Loucy (cell line): ENCODE results near the gene COL2A1.

Source experiments
- H2AFZ ChIP-seq: fragments of 200-600 bp; sonication (generic); 2 replicates; pipeline ENCODE4 v1.6.0; 2016; ENCODE audit warnings: antibody characterized with exemption, mild to moderate bottlenecking, low read length, moderate library complexity
- H3F3A ChIP-seq: fragments of 200-600 bp; 2 replicates; pipeline ENCODE4 v1.6.0; 2016; ENCODE audit warnings: antibody characterized with exemption, low read depth, mild to moderate bottlenecking
- H3K27me3 ChIP-seq: fragments of 200-600 bp; sonication (generic); 2 replicates; pipeline ENCODE4 v1.6.1; 2014; ENCODE audit warnings: low read length, mild to moderate bottlenecking; ENCODE audit not compliant: insufficient read depth, poor library complexity, severe bottlenecking
- H3K36me3 ChIP-seq: fragments of 200-600 bp; sonication (generic); 2 replicates; pipeline ENCODE4 v1.6.1; 2016; ENCODE audit warnings: low read length; ENCODE audit not compliant: insufficient read depth
- H3K4me1 ChIP-seq: fragments of 200-600 bp; sonication (generic); 2 replicates; pipeline ENCODE4 v1.5.1; 2014; ENCODE audit warnings: low read length, mild to moderate bottlenecking; ENCODE audit not compliant: insufficient read depth, poor library complexity, severe bottlenecking
- H3K4me2 ChIP-seq: fragments of 200-600 bp; sonication (generic); 2 replicates; pipeline ENCODE4 v1.6.0; 2014; ENCODE audit warnings: antibody characterized with exemption, low read length, low read depth, mild to moderate bottlenecking; ENCODE audit not compliant: poor library complexity, severe bottlenecking
- H3K4me3 ChIP-seq: fragments of 200-600 bp; sonication (generic); 2 replicates; pipeline ENCODE4 v1.5.1; 2014; ENCODE audit warnings: low read length, mild to moderate bottlenecking, mixed read lengths; ENCODE audit not compliant: poor library complexity, severe bottlenecking
- H3K79me2 ChIP-seq: fragments of 200-600 bp; sonication (generic); 2 replicates; pipeline ENCODE4 v1.6.1; 2014; ENCODE audit warnings: low read length; ENCODE audit not compliant: insufficient read depth
- H3K9ac ChIP-seq: fragments of 200-600 bp; sonication (generic); 2 replicates; pipeline ENCODE4 v1.6.0; 2014; ENCODE audit warnings: mild to moderate bottlenecking, low read depth, low read length, moderate library complexity; ENCODE audit not compliant: poor library complexity, severe bottlenecking
- H3K9me2 ChIP-seq: fragments of 200-600 bp; sonication (generic); replicated peaks from 2 replicates; pipeline ENCODE4 v1.6.1; 2016; ENCODE audit warnings: low read depth, low read length, mixed read lengths
- H3K9me3 ChIP-seq: fragments of 200-600 bp; sonication (generic); 2 replicates; pipeline ENCODE4 v1.6.1; 2014; ENCODE audit warnings: mild to moderate bottlenecking, antibody characterized with exemption, low read length, low read depth; ENCODE audit not compliant: insufficient read depth
- H4K20me1 ChIP-seq: fragments of 200-600 bp; sonication (generic); 2 replicates; pipeline ENCODE4 v1.6.0; 2014; ENCODE audit warnings: antibody characterized with exemption, low read length, mild to moderate bottlenecking; ENCODE audit not compliant: insufficient read depth, poor library complexity, severe bottlenecking
- CTCF ChIP-seq: fragments of 200-600 bp; sonication (generic); conservative IDR thresholded peaks from 2 replicates; pipeline ENCODE4 v1.5.1; 2014; ENCODE audit warnings: mild to moderate bottlenecking, antibody characterized with exemption, low read length
- EZH2phosphoT487 ChIP-seq: fragments of 200-600 bp; IDR thresholded peaks from 2 replicates; pipeline ENCODE4 v1.6.1; 2018; ENCODE audit warnings: antibody characterized with exemption, mild to moderate bottlenecking, moderate library complexity, borderline replicate concordance

Gene COL2A1

GRCh38 chr12:48038085-48038484 is 33.8 kb upstream of the COL2A1 start:
- Histone ChIP-seq H3K9me3 (no peaks in the 10 kb centered on the region), H3K4me3 (no peak overlapping the region), H3F3A (no peaks in the 10 kb centered on the region), H3K36me3 (peaks cover 2% of the 10 kb centered on the region; the same call in 1 of the 2 replicates), H3K27me3 (no peaks in the 10 kb centered on the region), H3K4me1 (no peaks in the 10 kb centered on the region), H3K9ac (no peak overlapping the region), H3K79me2 (no peaks in the 10 kb centered on the region), H3K9me2 (no peaks in the 10 kb centered on the region), H4K20me1 (no peaks in the 10 kb centered on the region), H3K4me2 (no peak overlapping the region), H2AFZ (no peak overlapping the region)
- TF ChIP-seq CTCF: no peak
- TF ChIP-seq EZH2phosphoT487: no peak

GRCh38 chr12:48037267-48037915 is 33.1 kb upstream of the COL2A1 start:
- Histone ChIP-seq H3K79me2 (no peaks in the 10 kb centered on the region), H4K20me1 (no peaks in the 10 kb centered on the region), H3K36me3 (no peaks in the 10 kb centered on the region; the same call in 1 of the 2 replicates), H3K4me1 (no peaks in the 10 kb centered on the region), H3K4me3 (no peak overlapping the region), H3F3A (no peaks in the 10 kb centered on the region), H3K9ac (no peak overlapping the region), H3K4me2 (no peak overlapping the region), H3K27me3 (no peaks in the 10 kb centered on the region), H3K9me2 (no peaks in the 10 kb centered on the region), H2AFZ (no peak overlapping the region), H3K9me3 (no peaks in the 10 kb centered on the region)
- no peak for TF ChIP-seq CTCF
- TF ChIP-seq EZH2phosphoT487: no peak

- H3K36me3 ChIP-seq: no peaks in the 10 kb centered on the region
- H2AFZ ChIP-seq: no peak overlapping the region
- no peaks in the 10 kb centered on the region for H3K9me3 ChIP-seq
- no peaks in the 10 kb centered on the region for H3K27me3 ChIP-seq
- no peak overlapping the region for H3K9ac ChIP-seq
- H3K4me3 ChIP-seq: no peak overlapping the region
- no peaks in the 10 kb centered on the region for H3K79me2 ChIP-seq
- H3K9me2 ChIP-seq: no peaks in the 10 kb centered on the region
- no peaks in the 10 kb centered on the region for H3K4me1 ChIP-seq
- H4K20me1 ChIP-seq: no peaks in the 10 kb centered on the region
- TF ChIP-seq CTCF (no peak), EZH2phosphoT487 (no peak)
- H3F3A ChIP-seq: no peaks in the 10 kb centered on the region
- no peak overlapping the region for H3K4me2 ChIP-seq
Measured at GRCh38 chr12:48036818-48037217, 32.5 kb upstream of the COL2A1 start.
